ENCODE results near the gene ZNF398. TPM values are rescaled to one million over a fixed set of nuclear protein-coding genes. Genes with fewer than 3 reads are reported as not detected.

ZNF398 gene
- total and polyA plus RNA-seq, 7 donors: 2.4 to 19.7 (median 13.0) TPM

- WGBS, 2 donors: 64 to 67% methylated on average over 12 of the region's 12 CpGs
- no peak for TF ChIP-seq POLR2AphosphoS5 (IDR thresholded peaks at IDR 0.05)
- TF ChIP-seq EP300 (IDR thresholded peaks at IDR 0.05): no peak
- no peak for TF ChIP-seq POLR2A (IDR thresholded peaks at IDR 0.05)
- no peak for TF ChIP-seq CTCF (IDR thresholded peaks at IDR 0.05)
- Histone ChIP-seq H3K4me3 (no peak overlapping the region), H3K27me3 (no peaks in the 10 kb centered on the region), H3K9me3 (no peaks in the 10 kb centered on the region), H3K4me1 (no peaks in the 10 kb centered on the region), H3K36me3 (no peaks in the 10 kb centered on the region), H3K27ac (no peak overlapping the region)
- peak; percentile 40 for DNase-seq
- intact Hi-C loops (cut with DNase I): no loop called here
Measured at GRCh38 chr7:149188637-149189259, 41.5 kb downstream of the ZNF398 start.

- no peaks in the 10 kb centered on the region for H3K9me3 ChIP-seq
- no peak overlapping the region for H3K27ac ChIP-seq
- TF ChIP-seq CTCF (IDR thresholded peaks at IDR 0.05) (no peak), EP300 (IDR thresholded peaks at IDR 0.05) (no peak), POLR2A (IDR thresholded peaks at IDR 0.05) (no peak), POLR2AphosphoS5 (IDR thresholded peaks at IDR 0.05) (no peak)
- peaks cover 0 to 16% (median 13%) of the 10 kb centered on the region in 4 donors for H3K4me1 ChIP-seq
- WGBS, 2 donors: 14 to 48% methylated on average over 5 of the region's 5 CpGs
- intact Hi-C loops (cut with DNase I): loop anchor here (10.0 kb wide), 2 partner anchors 73 to 523 kb away; partner anchors contain the start of gene ZNF783
- no peaks in the 10 kb centered on the region for H3K27me3 ChIP-seq
- H3K36me3 ChIP-seq: no peaks in the 10 kb centered on the region
- no peak overlapping the region for H3K4me3 ChIP-seq
- peak; percentile 15 for DNase-seq
Measured at GRCh38 chr7:149191851-149192250, 44.6 kb downstream of the ZNF398 start.

GRCh38 chr7:149194799-149195179 is 47.5 kb downstream of the ZNF398 start:
- no peak for TF ChIP-seq POLR2AphosphoS5 (IDR thresholded peaks at IDR 0.05)
- TF ChIP-seq POLR2A (IDR thresholded peaks at IDR 0.05): no peak
- TF ChIP-seq EP300 (IDR thresholded peaks at IDR 0.05): no peak
- TF ChIP-seq CTCF (IDR thresholded peaks at IDR 0.05): no peak
- WGBS, 2 donors: 37 to 77% methylated on average over 4 of the region's 4 CpGs

GRCh38 chr7:149195180-149196150 is 48.2 kb downstream of the ZNF398 start, which contains the start of gene ZNF282:
Gene ZNF282, plus strand, starts transcription at chr7:149195546. Its CDS starts 44 bp downstream, at chr7:149195590.
- 0% methylated on average over 97 of the region's 97 CpGs for WGBS, 2 donors
- Histone ChIP-seq H3K27me3 (no peaks in the 10 kb centered on the region), H3K4me3 (peak within 1 kb of the TSS; percentile 71 to 89 (median 81)), H3K4me1 (peaks cover 0 to 31% (median 25%) of the 10 kb centered on the region in 4 donors), H3K36me3 (peaks cover 13 to 24% (median 20%) of the 10 kb centered on the region in 4 donors), H3K27ac (peak within 1 kb of the TSS; percentile 92 to 95 (median 94)), H3K9me3 (no peaks in the 10 kb centered on the region)
- DNase-seq: peak; percentile 94
- TF ChIP-seq POLR2A (IDR thresholded peaks at IDR 0.05) (peak in 1 of 2 donors; percentile 18), POLR2AphosphoS5 (IDR thresholded peaks at IDR 0.05) (peak; percentile 57 to 82 (median 78)), EP300 (IDR thresholded peaks at IDR 0.05) (no peak), CTCF (IDR thresholded peaks at IDR 0.05) (peak in 3 of 4 experiments; percentile 32 to 62 (median 41))
- intact Hi-C loops (cut with DNase I): loop anchor here (5.0 to 10.0 kb wide), 6 partner anchors 42 to 519 kb away; partner anchors contain the start of genes ZNF212, ZNF398, ZNF425 and ZNF746

More at GRCh38 chr7:149194799-149195179, 47.5 kb downstream of the ZNF398 start:
- intact Hi-C loops (cut with DNase I): loop anchor here (5.0 to 10.0 kb wide), 6 partner anchors 43 to 520 kb away; partner anchors contain the start of genes ZNF212, ZNF398, ZNF425 and ZNF746
- DNase-seq: peak; percentile 39
- Histone ChIP-seq H3K36me3 (peaks cover 8 to 17% (median 13%) of the 10 kb centered on the region in 4 donors), H3K9me3 (no peaks in the 10 kb centered on the region), H3K4me3 (peak overlapping the region; percentile 71 to 89 (median 81)), H3K27me3 (no peaks in the 10 kb centered on the region), H3K4me1 (peaks cover 0 to 31% (median 25%) of the 10 kb centered on the region in 4 donors), H3K27ac (peak overlapping the region; percentile 92 to 95 (median 94))

Data from sigmoid colon (tissue), 7 donors.